ENCODE results near the gene CSTPP1.
A peak's percentile ranks its signal among the peaks of the same experiment; 100 is the strongest.

CSTPP1 gene

DNA sequence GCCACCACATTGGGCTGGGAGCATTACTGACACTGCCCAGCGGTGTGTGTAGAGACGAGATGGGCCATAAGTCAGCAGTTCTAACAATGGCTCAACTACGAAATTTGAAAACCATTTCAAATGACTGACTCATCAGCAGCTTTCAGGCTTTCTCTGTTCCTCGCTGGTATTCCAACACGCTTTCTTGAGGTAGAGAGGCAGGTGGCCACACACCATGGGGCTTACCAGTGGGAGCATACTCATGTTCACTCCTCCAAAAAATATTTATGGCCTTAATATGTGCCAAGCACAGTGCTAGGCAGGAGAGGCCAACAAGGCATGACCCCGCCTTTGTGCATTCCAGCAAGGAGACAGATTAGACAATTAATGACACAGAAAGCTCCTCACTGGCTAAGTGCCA, 219.8 kb downstream of the CSTPP1 start:
- H4K91ac ChIP-seq (ENCODE audit: low read depth, low read length, poor library complexity) = no peak overlapping the region
- H3K9ac ChIP-seq (ENCODE audit: low read depth, low read length, poor library complexity) = no peak overlapping the region
- no peak overlapping the region for H2BK120ac ChIP-seq (ENCODE audit: low read depth, low read length)
- H2BK12ac ChIP-seq (ENCODE audit: low read length) = no peak overlapping the region
- H3K9me3 ChIP-seq (replicated peaks in 1 of 2; ENCODE audit: control insufficient read depth in 2 of 2, insufficient read depth in 1 of 2, low read depth in 1 of 2, low read length in 2 of 2) = no peaks in the 10 kb centered on the region
- H4K8ac ChIP-seq (ENCODE audit: low read depth, low read length) = no peak overlapping the region
- no peak overlapping the region for H2BK15ac ChIP-seq (ENCODE audit: low read length)
- no peak overlapping the region for H3K18ac ChIP-seq (ENCODE audit: low read length)
- peaks cover 2% of the 10 kb centered on the region for H3K79me1 ChIP-seq (ENCODE audit: low read depth, low read length)
- H3K27ac ChIP-seq (replicated peaks; ENCODE audit: low read length) = no peak overlapping the region
- no peak overlapping the region for H3K4me2 ChIP-seq (ENCODE audit: insufficient read depth, low read length, poor library complexity, severe bottlenecking)
- no peak for DNase-seq (ENCODE audit: low spot score)
- H2AK5ac ChIP-seq (ENCODE audit: low read depth, low read length) = no peak overlapping the region
- no peak overlapping the region for H2AFZ ChIP-seq (ENCODE audit: low read length)
- H3K4me1 ChIP-seq (ENCODE audit: control insufficient read depth in 2 of 2, insufficient read depth in 1 of 2, low read depth in 1 of 2, low read length in 2 of 2) = peaks cover 3 to 5% of the 10 kb centered on the region in 2 donors
- H2BK5ac ChIP-seq (ENCODE audit: low read length) = no peak overlapping the region
- H3K4ac ChIP-seq (ENCODE audit: low read length) = no peak overlapping the region
- H3K14ac ChIP-seq (ENCODE audit: low read length) = no peak overlapping the region
- peaks cover 8 to 33% of the 10 kb centered on the region in 2 donors for H3K36me3 ChIP-seq (replicated peaks in 1 of 2; ENCODE audit: control insufficient read depth in 2 of 2, insufficient read depth in 2 of 2, low read length in 2 of 2)
- H3K4me3 ChIP-seq (ENCODE audit: low read length in 2 of 2) = no peak overlapping the region
- WGBS, 2 donors (ENCODE audit: extremely low coverage in 2 of 2, insufficient read length in 2 of 2, insufficient replicate concordance in 1 of 2) = no CpG with 5 or more reads among the region's 6 CpGs
- no peak overlapping the region for H3K23ac ChIP-seq (ENCODE audit: low read depth, low read length, poor library complexity)
- no peaks in the 10 kb centered on the region for H3K27me3 ChIP-seq (ENCODE audit: control insufficient read depth in 3 of 3, insufficient read depth in 3 of 3, low read depth in 1 of 3, low read length in 3 of 3)

DNA sequence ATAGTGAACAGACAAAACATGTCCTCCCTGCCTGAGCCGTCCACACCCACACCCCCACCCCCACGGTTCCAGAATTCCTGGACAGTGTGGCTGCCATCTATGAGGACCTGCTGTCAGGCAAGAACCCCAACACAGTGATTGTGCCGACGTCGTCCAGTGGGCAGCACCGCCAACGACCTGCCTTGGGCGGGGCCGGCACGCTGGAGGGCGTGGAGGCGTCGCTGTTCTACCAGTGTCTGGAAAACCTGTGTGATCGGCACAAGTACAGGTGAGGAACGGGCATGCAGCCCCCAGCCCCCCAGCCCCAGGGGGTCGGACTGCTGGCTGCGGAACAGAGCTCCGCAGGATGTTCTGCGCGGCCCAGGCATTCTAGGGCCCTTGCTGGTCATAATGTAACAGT, 220.4 kb downstream of the CSTPP1 start:
- no CpG with 5 or more reads among the region's 20 CpGs for WGBS, 2 donors (ENCODE audit: extremely low coverage in 2 of 2, insufficient read length in 2 of 2, insufficient replicate concordance in 1 of 2)
- no peak overlapping the region for H3K4ac ChIP-seq (ENCODE audit: low read length)

DNA sequence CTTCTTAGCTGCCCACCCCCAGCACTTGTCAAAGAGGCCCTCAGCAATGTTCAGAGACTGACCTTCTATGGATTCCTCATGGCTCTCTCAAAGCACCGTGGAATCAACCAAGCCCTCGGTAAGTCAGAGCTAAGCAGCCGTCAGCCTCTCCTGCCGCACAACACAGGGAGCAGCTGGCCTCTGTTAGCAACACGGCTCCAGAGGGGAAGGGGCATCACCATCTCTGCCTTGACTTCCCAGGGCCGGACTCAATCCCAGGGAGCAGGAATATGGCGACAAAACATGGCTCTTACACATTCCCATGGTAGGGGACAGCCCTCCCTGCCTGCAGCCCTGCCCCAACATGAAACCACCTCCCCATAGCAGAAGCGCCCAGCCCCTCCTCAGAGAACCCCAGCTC, 221.2 kb downstream of the CSTPP1 start:
- no peak overlapping the region for H3K14ac ChIP-seq (ENCODE audit: low read length)
- no peak overlapping the region for H4K8ac ChIP-seq (ENCODE audit: low read depth, low read length)
- H2BK120ac ChIP-seq (ENCODE audit: low read depth, low read length) = no peak overlapping the region
- H3K27ac ChIP-seq (replicated peaks; ENCODE audit: low read length) = no peak overlapping the region
- DNase-seq (ENCODE audit: low spot score) = no peak
- H3K9ac ChIP-seq (ENCODE audit: low read depth, low read length, poor library complexity) = peak overlapping the region; percentile 27
- H3K18ac ChIP-seq (ENCODE audit: low read length) = no peak overlapping the region
- H3K4me1 ChIP-seq (ENCODE audit: control insufficient read depth in 2 of 2, insufficient read depth in 1 of 2, low read depth in 1 of 2, low read length in 2 of 2) = peaks cover 2 to 5% of the 10 kb centered on the region in 2 donors
- no peak overlapping the region for H4K91ac ChIP-seq (ENCODE audit: low read depth, low read length, poor library complexity)
- H3K4me2 ChIP-seq (ENCODE audit: insufficient read depth, low read length, poor library complexity, severe bottlenecking) = no peak overlapping the region
- no peak overlapping the region for H3K4ac ChIP-seq (ENCODE audit: low read length)
- no peak overlapping the region for H2BK5ac ChIP-seq (ENCODE audit: low read length)
- H2AFZ ChIP-seq (ENCODE audit: low read length) = no peak overlapping the region
- H3K27me3 ChIP-seq (ENCODE audit: control insufficient read depth in 3 of 3, insufficient read depth in 3 of 3, low read depth in 1 of 3, low read length in 3 of 3) = no peaks in the 10 kb centered on the region
- peaks cover 2% of the 10 kb centered on the region for H3K79me1 ChIP-seq (ENCODE audit: low read depth, low read length)
- H2BK15ac ChIP-seq (ENCODE audit: low read length) = no peak overlapping the region
- no CpG with 5 or more reads among the region's 8 CpGs for WGBS, 2 donors (ENCODE audit: extremely low coverage in 2 of 2, insufficient read length in 2 of 2, insufficient replicate concordance in 1 of 2)
- H2BK12ac ChIP-seq (ENCODE audit: low read length) = no peak overlapping the region
- H3K23ac ChIP-seq (ENCODE audit: low read depth, low read length, poor library complexity) = peak overlapping the region; percentile 34
- no peaks in the 10 kb centered on the region for H3K9me3 ChIP-seq (replicated peaks in 1 of 2; ENCODE audit: control insufficient read depth in 2 of 2, insufficient read depth in 1 of 2, low read depth in 1 of 2, low read length in 2 of 2)
- no peak overlapping the region for H2AK5ac ChIP-seq (ENCODE audit: low read depth, low read length)
- peaks cover 15 to 45% of the 10 kb centered on the region in 2 donors for H3K36me3 ChIP-seq (replicated peaks in 1 of 2; ENCODE audit: control insufficient read depth in 2 of 2, insufficient read depth in 2 of 2, low read length in 2 of 2)
- no peak overlapping the region for H3K4me3 ChIP-seq (ENCODE audit: low read length in 2 of 2)

More for the DNA sequence above, 220.4 kb downstream of the CSTPP1 start:
- no peak overlapping the region for H2BK120ac ChIP-seq (ENCODE audit: low read depth, low read length)
- no peak overlapping the region for H3K4me3 ChIP-seq (ENCODE audit: low read length in 2 of 2)
- no peak overlapping the region for H2BK15ac ChIP-seq (ENCODE audit: low read length)
- no peak overlapping the region for H2AFZ ChIP-seq (ENCODE audit: low read length)
- no peak overlapping the region for H4K8ac ChIP-seq (ENCODE audit: low read depth, low read length)
- peaks cover 3 to 5% of the 10 kb centered on the region in 2 donors for H3K4me1 ChIP-seq (ENCODE audit: control insufficient read depth in 2 of 2, insufficient read depth in 1 of 2, low read depth in 1 of 2, low read length in 2 of 2)
- no peak overlapping the region for H2BK12ac ChIP-seq (ENCODE audit: low read length)
- H3K18ac ChIP-seq (ENCODE audit: low read length) = no peak overlapping the region
- H3K9ac ChIP-seq (ENCODE audit: low read depth, low read length, poor library complexity) = peak overlapping the region; percentile 24
- no peak overlapping the region for H3K14ac ChIP-seq (ENCODE audit: low read length)
- no peak overlapping the region for H4K91ac ChIP-seq (ENCODE audit: low read depth, low read length, poor library complexity)
- H3K9me3 ChIP-seq (replicated peaks in 1 of 2; ENCODE audit: control insufficient read depth in 2 of 2, insufficient read depth in 1 of 2, low read depth in 1 of 2, low read length in 2 of 2) = no peaks in the 10 kb centered on the region
- H3K27ac ChIP-seq (replicated peaks; ENCODE audit: low read length) = no peak overlapping the region
- no peak overlapping the region for H2AK5ac ChIP-seq (ENCODE audit: low read depth, low read length)
- peaks cover 11 to 36% of the 10 kb centered on the region in 2 donors for H3K36me3 ChIP-seq (replicated peaks in 1 of 2; ENCODE audit: control insufficient read depth in 2 of 2, insufficient read depth in 2 of 2, low read length in 2 of 2)
- H3K79me1 ChIP-seq (ENCODE audit: low read depth, low read length) = peaks cover 2% of the 10 kb centered on the region
- H2BK5ac ChIP-seq (ENCODE audit: low read length) = no peak overlapping the region
- H3K27me3 ChIP-seq (ENCODE audit: control insufficient read depth in 3 of 3, insufficient read depth in 3 of 3, low read depth in 1 of 3, low read length in 3 of 3) = no peaks in the 10 kb centered on the region
- H3K4me2 ChIP-seq (ENCODE audit: insufficient read depth, low read length, poor library complexity, severe bottlenecking) = no peak overlapping the region
- no peak overlapping the region for H3K23ac ChIP-seq (ENCODE audit: low read depth, low read length, poor library complexity)
- DNase-seq (ENCODE audit: low spot score) = no peak

DNA sequence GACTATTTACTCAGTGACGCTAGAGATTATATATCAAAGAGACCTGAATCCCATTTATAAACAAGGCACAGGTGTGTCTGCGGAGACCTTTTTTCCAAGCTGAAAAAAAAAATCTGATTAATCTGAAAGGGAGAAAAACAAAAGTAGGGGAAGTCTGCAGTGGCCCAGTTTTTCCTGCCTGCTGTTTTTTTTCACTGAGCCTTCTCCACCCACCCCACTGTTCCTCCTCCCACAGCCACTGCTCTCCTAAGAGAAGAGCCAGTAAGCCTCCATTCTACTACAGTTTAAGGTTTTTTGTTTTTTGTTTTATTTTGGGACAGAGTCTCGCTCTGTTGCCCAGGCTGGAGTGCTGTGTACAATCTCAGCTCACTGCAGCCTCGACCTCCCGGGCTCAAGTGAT, 221.7 kb downstream of the CSTPP1 start:
- Histone ChIP-seq H2BK5ac (ENCODE audit: low read length) (no peak overlapping the region), H3K4me2 (ENCODE audit: insufficient read depth, low read length, poor library complexity, severe bottlenecking) (no peak overlapping the region), H2AFZ (ENCODE audit: low read length) (no peak overlapping the region), H3K36me3 (replicated peaks in 1 of 2; ENCODE audit: control insufficient read depth in 2 of 2, insufficient read depth in 2 of 2, low read length in 2 of 2) (peaks cover 16 to 49% of the 10 kb centered on the region in 2 donors), H3K18ac (ENCODE audit: low read length) (no peak overlapping the region), H3K23ac (ENCODE audit: low read depth, low read length, poor library complexity) (peak overlapping the region; percentile 34), H3K79me1 (ENCODE audit: low read depth, low read length) (peaks cover 2% of the 10 kb centered on the region), H3K27ac (replicated peaks; ENCODE audit: low read length) (no peak overlapping the region), H3K4me3 (ENCODE audit: low read length in 2 of 2) (no peak overlapping the region), H2BK12ac (ENCODE audit: low read length) (no peak overlapping the region), H2AK5ac (ENCODE audit: low read depth, low read length) (no peak overlapping the region), H3K9me3 (replicated peaks in 1 of 2; ENCODE audit: control insufficient read depth in 2 of 2, insufficient read depth in 1 of 2, low read depth in 1 of 2, low read length in 2 of 2) (no peaks in the 10 kb centered on the region), H2BK15ac (ENCODE audit: low read length) (no peak overlapping the region), H4K8ac (ENCODE audit: low read depth, low read length) (no peak overlapping the region), H3K4ac (ENCODE audit: low read length) (no peak overlapping the region), H2BK120ac (ENCODE audit: low read depth, low read length) (no peak overlapping the region), H3K4me1 (ENCODE audit: control insufficient read depth in 2 of 2, insufficient read depth in 1 of 2, low read depth in 1 of 2, low read length in 2 of 2) (peaks cover 1 to 4% of the 10 kb centered on the region in 2 donors), H3K27me3 (ENCODE audit: control insufficient read depth in 3 of 3, insufficient read depth in 3 of 3, low read depth in 1 of 3, low read length in 3 of 3) (no peaks in the 10 kb centered on the region), H3K14ac (ENCODE audit: low read length) (no peak overlapping the region), H4K91ac (ENCODE audit: low read depth, low read length, poor library complexity) (no peak overlapping the region), H3K9ac (ENCODE audit: low read depth, low read length, poor library complexity) (no peak overlapping the region)
- WGBS, 2 donors (ENCODE audit: extremely low coverage in 2 of 2, insufficient read length in 2 of 2, insufficient replicate concordance in 1 of 2) = no CpG with 5 or more reads among the region's 5 CpGs
- DNase-seq (ENCODE audit: low spot score) = no peak

Data from neuronal stem cell (in vitro differentiated cells).